Renal pelvis (tissue), 4 donors: Measurements from ENCODE around the gene RUFY4. TPM values are rescaled to one million over a fixed set of nuclear protein-coding genes. Genes with fewer than 3 reads are reported as not detected.
A peak's percentile ranks its signal among the peaks of the same experiment; 100 is the strongest.
"Not testable (repeated sequence)": the region's sequence is repeated elsewhere in the genome, so short reads cannot be mapped to it uniquely, and the experiment has no call there.

Experiments
- DNase-seq: peaks from one replicate; pipeline ENCODE4 v3.0.0-alpha.2; 2013
- polyA plus RNA-seq, 3 donors: library from polyadenylated mRNA; unstranded; fragments of 120-200 nt; gene quantifications; one replicate each; pipeline ENCODE4 v1.2.1, GENCODE V29; 2013; ENCODE audit not compliant: insufficient read length in 3 of 3

RUFY4 gene
- polyA plus RNA-seq, 3 donors = 0.08 to 0.43 (median 0.36) TPM

DNA sequence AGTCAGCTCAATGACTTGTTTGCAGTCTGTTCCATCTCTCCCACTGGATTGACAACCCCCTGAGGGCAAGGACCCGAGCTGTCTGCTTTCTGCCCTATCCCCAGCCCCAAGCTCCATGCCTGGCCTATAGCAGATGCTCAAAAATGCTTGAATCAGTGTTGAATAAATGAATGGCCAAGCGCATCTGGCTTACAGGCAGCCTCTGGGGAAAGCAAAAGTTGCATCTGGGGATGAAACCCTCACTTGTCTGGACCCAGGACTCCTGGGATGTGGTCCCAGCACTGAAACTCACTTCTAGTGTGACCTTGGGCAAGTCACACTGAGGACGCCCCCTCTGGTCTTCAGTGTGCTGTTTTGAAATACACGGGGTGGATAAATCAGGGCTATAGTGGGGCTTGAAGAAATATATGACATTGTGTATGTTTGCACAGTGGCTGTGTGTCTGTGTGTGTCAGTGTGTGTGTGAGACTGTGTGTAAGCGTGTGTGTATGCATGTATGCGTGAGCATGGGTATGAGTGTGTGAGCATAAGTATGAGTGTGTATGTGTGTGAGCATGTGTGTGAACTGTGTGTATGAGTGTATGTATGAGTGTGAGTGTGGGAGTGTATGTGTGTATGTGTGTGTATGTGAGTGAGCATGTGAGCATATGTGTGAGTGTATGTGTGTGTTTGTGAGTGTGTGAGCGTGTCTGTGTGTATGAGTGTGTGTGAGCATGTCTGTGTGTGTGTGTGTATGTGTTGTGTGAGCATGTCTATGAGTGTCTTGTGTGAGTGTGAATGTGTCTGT is 38.5 kb upstream of the RUFY4 start:
- DNase-seq = no peak

- DNase-seq = no peak
Observed at GRCh38 chr2:218031261-218031660, 37.8 kb upstream of the RUFY4 start.

- no peak for DNase-seq
Observed at GRCh38 chr2:218031771-218032257, 37.2 kb upstream of the RUFY4 start.

GRCh38 chr2:218032336-218033171 is 36.5 kb upstream of the RUFY4 start:
- DNase-seq = no peak

DNA sequence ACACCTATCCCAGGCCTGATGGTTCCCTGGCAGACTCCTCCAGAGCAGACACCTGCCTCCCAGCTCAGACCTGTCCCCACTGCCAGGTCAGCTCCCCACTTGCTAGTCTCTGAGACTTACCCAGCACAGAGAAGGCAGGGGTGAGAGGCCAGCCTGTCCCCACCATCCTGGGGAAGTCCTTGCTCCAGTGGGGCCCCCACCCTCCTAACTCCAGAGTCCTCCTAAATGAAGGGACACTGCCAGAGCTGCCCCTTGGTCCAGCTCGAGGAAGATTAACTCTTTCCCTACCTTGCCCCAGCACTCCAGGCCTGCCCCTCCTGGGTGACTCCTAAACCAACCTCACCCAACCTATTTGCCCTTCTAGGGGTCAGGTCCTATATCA is 35.9 kb upstream of the RUFY4 start:
- no peak for DNase-seq

GRCh38 chr2:218033590-218034496 is 35.2 kb upstream of the RUFY4 start:
- no peak for DNase-seq

DNA sequence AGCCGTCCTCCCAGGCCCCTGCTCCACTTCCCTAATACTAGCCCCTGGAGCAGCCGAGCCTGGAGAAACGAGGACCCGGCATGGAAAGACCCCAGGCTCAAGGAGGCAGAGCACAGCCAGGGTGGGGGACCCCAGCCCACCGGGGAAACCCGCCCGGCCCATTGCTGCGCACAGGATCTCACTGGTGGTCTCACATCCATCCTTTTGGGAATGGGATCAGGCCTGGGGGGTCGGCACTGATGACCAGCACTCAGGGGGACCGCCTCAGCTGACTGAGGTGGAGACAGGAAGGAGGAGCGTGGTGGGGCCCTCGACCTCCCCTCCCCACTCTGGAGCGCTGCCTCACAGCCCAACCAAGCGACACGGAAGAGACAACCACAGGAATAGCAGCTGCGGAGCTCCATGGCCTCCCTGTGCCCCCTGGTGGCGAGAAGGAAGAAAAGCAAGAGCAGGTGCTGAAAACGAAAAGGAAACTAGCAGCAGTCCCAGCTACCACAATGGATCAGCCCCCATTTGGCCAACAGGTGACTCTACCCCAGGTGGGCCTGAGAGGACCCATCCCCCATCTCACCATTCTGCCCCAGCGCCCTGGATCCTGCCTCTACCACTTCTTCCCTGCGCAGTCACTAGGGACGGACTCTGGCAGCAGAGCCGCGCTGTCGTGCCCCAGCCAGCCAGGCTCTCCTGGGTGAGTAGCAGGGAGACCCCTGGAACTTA is 34.4 kb upstream of the RUFY4 start:
- peak; percentile 79 for DNase-seq

DNA sequence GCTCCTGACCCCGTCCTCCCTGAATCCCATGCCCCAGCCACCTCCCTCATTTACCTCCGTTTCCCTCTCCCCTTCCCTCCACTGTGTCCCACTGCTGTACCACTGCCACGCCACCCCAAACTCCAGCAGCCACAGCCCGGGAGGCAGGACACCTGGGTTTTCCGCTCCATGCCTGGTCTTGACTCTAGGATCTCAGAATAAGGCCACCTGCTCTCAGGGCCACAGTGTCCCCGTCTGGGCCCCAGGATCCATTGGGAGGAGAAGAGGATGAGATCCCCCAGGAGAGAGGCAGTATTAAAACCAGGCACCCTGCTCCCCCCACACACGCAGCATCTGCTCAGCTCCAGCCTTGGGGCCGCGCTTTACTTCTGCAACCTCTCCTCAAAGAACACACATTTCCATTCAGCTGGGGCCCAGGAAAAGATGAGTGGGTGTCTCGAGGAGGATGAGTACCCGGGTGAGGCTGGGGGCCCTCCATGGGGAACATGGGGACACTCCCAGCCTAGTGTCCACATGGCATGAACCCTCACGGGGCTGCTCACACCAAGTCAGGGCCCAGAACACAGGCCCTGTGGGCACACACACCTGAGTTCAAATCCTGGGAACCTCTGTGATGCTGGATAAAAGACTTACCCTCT is 33.5 kb upstream of the RUFY4 start:
- no peak for DNase-seq

GRCh38 chr2:218036371-218036770 is 32.7 kb upstream of the RUFY4 start:
- DNase-seq = no peak

- DNase-seq = no peak
Observed at GRCh38 chr2:218039171-218039570, 29.9 kb upstream of the RUFY4 start.

- no peak for DNase-seq
Observed at GRCh38 chr2:218040883-218041282, 28.2 kb upstream of the RUFY4 start.

- DNase-seq = no peak
Observed at GRCh38 chr2:218041302-218042168, 27.5 kb upstream of the RUFY4 start.

GRCh38 chr2:218043100-218043499 is 26.0 kb upstream of the RUFY4 start:
- DNase-seq = no peak

GRCh38 chr2:218043701-218044109 is 25.3 kb upstream of the RUFY4 start:
- no peak for DNase-seq

DNA sequence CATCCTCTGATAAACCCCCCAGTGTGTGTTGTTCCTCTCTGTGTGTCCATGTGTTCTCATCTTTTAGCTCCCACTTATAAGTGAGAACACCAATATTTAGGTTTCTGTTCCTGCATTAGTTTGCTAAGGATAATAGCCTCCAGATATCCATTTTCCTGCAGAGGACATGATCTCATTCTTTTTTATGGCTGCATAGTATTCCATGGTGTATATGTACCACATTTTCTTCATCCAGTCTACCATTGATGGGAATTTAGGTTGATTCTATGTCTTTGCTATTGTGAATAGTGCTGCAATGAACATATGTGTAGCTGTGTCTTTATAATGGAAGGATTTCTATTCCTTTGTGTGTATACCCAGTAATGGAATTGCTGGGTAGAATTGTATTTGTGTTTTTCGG is 24.5 kb upstream of the RUFY4 start:
- DNase-seq = not testable (repeated sequence)

- DNase-seq = no peak
Observed at GRCh38 chr2:218046238-218046637, 22.8 kb upstream of the RUFY4 start.

DNA sequence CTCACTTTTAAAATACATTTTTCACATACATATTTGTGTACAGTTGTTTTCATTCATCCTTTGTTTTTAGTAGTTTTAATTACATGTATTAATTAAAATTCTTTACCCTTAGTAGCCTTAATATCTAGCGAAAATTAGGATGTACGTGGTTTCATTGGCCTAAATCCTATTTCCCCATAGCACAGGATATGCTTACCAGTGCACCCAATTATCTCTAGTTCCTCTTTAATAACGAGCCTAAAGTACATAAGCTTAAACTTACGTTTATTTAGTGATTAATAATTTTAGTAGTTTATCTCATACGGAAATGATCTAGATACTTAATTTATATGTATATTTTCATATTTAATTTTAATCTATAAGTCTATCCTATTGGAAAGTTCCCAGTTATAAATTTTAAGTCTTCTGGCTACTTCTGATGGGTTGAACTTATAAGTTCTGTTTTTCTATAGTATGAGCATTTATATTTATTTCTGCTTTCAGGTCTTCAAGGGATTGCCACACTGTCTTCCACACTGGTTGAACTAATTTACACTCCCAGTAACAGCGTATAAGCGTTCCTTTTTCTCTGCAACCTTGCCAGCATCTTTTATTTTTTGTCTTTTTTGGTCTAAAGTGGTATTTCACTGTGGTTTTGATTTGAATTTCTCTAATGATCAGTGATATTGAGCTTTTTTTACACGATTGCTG is 21.4 kb upstream of the RUFY4 start:
- DNase-seq = no peak

GRCh38 chr2:218051903-218052302 is 17.1 kb upstream of the RUFY4 start:
- DNase-seq = no peak

DNA sequence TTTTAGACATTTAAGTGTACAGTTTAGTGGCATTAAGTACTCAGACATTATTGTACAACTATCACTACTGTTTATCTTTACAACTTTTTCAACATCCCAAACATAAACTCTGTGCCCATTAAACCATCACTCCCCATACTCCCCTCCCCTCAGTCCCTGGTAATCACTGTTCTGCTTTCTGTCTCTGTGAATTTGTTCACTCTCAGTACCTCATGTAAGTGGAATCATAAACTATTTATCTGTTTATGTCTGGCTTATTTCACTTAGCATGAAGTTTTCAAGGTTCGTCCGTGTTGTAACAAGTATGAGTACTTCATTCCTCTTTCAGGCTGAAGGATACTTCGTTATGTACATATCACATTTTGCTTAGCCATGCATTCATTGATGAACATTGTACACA is 9.8 kb upstream of the RUFY4 start:
- no peak for DNase-seq
